ENCODE measurements around the gene INPP5D. TPM values are rescaled to one million over a fixed set of nuclear protein-coding genes. Genes with fewer than 3 reads are reported as not detected.

Gene INPP5D
- polyA plus RNA-seq, 1 of the 3 experiments (the other 2 are of a cell fraction) = 1.3 TPM

DNA sequence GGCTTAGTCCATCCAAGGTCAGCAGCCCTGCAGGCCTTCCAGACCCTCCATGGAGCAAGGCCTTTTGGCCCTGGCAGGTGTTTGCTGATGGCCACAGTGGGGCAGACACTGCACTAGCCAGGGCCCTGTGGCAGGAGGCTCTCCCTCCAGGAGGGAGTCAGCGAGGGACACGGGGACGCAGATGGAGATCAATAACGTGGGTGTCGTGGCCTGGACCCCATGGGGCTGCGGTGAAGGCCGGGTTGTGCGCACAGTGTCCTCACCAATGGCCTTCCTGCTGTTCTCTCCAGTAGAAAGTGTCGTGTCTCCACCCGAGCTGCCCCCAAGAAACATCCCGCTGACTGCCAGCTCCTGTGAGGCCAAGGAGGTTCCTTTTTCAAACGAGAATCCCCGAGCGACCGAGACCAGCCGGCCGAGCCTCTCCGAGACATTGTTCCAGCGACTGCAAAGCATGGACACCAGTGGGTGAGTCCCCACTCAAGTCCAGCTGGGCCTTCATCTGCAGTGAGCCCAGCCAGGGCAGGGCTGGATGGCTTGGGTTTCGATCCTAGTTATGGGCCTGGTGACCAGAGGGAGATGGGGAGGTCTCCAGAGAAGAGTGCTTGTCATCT lies 65.4 kb downstream of the INPP5D start:
- H3K27ac ChIP-seq (ENCODE audit: low read depth in 2 of 2, low read length in 1 of 2) = no peak overlapping the region
- 81% methylated on average over 19 of the region's 20 CpGs for WGBS (ENCODE audit: low lambda C conversion rate)
- H3K9me2 ChIP-seq = no peaks in the 10 kb centered on the region
- no peak overlapping the region for H3K4me2 ChIP-seq
- H4K20me1 ChIP-seq (ENCODE audit: insufficient read depth) = no peaks in the 10 kb centered on the region
- H3K4me3 ChIP-seq (ENCODE audit: low read depth in 2 of 2, low read length in 1 of 2) = no peak overlapping the region
- no peaks in the 10 kb centered on the region for H3K36me3 ChIP-seq (replicated peaks in 1 of 2; ENCODE audit: control insufficient read depth in 1 of 2, insufficient read depth in 2 of 2, low read length in 1 of 2)
- no peak overlapping the region for H3K9ac ChIP-seq
- no peak for TF ChIP-seq FOXM1 (IDR thresholded peaks at IDR 0.05; ENCODE audit: low read depth)
- no peak for TF ChIP-seq NFIC (IDR thresholded peaks at IDR 0.05; ENCODE audit: borderline replicate concordance)
- no peak for TF ChIP-seq YY1 (IDR thresholded peaks at IDR 0.05; ENCODE audit: low read depth)
- no peak for TF ChIP-seq CTCF (IDR thresholded peaks at IDR 0.05)
- no peak for TF ChIP-seq TCF12 (IDR thresholded peaks at IDR 0.05)
- no peak for TF ChIP-seq RCOR1 (IDR thresholded peaks at IDR 0.05; ENCODE audit: low read length)
- no peak for TF ChIP-seq FOXJ3 (CRISPR knock-in tag; IDR thresholded peaks at IDR 0.05)
- no peak for TF ChIP-seq USF1 (IDR thresholded peaks at IDR 0.05; ENCODE audit: borderline replicate concordance, low read depth)
- TF ChIP-seq GABPA (IDR thresholded peaks at IDR 0.05; ENCODE audit: low read depth) = no peak
- TF ChIP-seq EZH2phosphoT487 (IDR thresholded peaks at IDR 0.05; ENCODE audit: borderline replicate concordance, low read depth) = no peak
- TF ChIP-seq, protein P1, sequence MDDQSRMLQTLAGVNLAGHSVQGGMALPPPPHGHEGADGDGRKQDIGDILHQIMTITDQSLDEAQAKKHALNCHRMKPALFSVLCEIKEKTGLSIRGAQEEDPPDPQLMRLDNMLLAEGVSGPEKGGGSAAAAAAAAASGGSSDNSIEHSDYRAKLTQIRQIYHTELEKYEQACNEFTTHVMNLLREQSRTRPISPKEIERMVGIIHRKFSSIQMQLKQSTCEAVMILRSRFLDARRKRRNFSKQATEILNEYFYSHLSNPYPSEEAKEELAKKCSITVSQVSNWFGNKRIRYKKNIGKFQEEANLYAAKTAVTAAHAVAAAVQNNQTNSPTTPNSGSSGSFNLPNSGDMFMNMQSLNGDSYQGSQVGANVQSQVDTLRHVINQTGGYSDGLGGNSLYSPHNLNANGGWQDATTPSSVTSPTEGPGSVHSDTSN (IDR thresholded peaks at IDR 0.05) = no peak
- TF ChIP-seq POLR2AphosphoS5 (IDR thresholded peaks at IDR 0.05; ENCODE audit: low read depth, low read length) = no peak
- H3K79me2 ChIP-seq (ENCODE audit: insufficient read depth) = no peaks in the 10 kb centered on the region
- ChIA-PET CTCF (interaction anchor here (1.3 kb wide), 1 partner anchor 12 kb away, joined by 3 read pairs; no protein-coding TSS in a partner anchor), POLR2A (no interaction called here)
- no peak for DNase-seq
- no peaks in the 10 kb centered on the region for H3K9me3 ChIP-seq
- H3F3A ChIP-seq (replicated peaks; ENCODE audit: insufficient read depth) = no peaks in the 10 kb centered on the region
- no peak overlapping the region for H2AFZ ChIP-seq (ENCODE audit: low read depth)
- H3K4me1 ChIP-seq (ENCODE audit: control insufficient read depth in 1 of 2, insufficient read depth in 2 of 2, low read depth in 1 of 2, low read length in 1 of 2) = no peaks in the 10 kb centered on the region; a peak in 1 of 4 replicates
- H3K27me3 ChIP-seq (ENCODE audit: insufficient read depth) = peaks cover under 1% of the 10 kb centered on the region; the same call in 1 of the 2 replicates

DNA sequence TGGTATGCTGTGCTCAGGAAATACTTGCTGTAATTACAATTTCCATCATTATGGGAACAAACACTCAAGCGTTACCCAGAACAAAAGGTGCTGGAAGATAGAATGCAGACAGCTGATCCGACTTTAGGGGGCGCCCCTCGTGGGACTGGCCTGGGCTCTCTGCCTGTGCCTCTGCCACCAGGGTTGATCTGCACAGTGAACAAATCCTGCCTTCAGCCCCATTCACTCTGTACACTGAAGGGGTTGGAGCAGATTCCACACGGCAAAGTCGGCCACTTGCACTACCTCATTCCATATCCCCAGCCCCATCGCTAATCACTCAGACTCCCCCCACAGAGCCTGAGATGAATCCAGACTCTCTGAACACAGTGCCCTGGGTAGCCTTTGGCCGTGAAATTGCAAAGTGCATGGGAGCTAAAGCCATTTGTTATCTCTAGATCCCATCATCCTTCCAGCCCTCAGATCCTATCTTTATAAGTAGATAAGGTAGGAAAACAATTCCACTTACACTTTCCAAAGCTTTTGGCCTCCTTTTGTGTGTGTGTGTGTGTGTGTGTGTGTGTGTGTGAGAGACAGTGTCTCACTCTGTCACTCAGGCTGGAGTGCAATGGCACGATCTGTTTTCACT lies 69.3 kb downstream of the INPP5D start:
- H3K79me2 ChIP-seq (ENCODE audit: insufficient read depth) = no peaks in the 10 kb centered on the region
- WGBS (ENCODE audit: low lambda C conversion rate) = 51% methylated on average over 9 of the region's 9 CpGs
- ChIA-PET POLR2A (no interaction called here), CTCF (interaction anchor here (0.6 to 1.4 kb wide), 4 partner anchors 11 to 737 kb away, joined by 3 read pairs; no protein-coding TSS in a partner anchor)
- no peak overlapping the region for H3K27ac ChIP-seq (ENCODE audit: low read depth in 2 of 2, low read length in 1 of 2)
- no peaks in the 10 kb centered on the region; a peak in 1 of 4 replicates for H3K4me1 ChIP-seq (ENCODE audit: control insufficient read depth in 1 of 2, insufficient read depth in 2 of 2, low read depth in 1 of 2, low read length in 1 of 2)
- H3K27me3 ChIP-seq (ENCODE audit: insufficient read depth) = peaks cover 4% of the 10 kb centered on the region; the same call in 1 of the 2 replicates
- no peak overlapping the region for H2AFZ ChIP-seq (ENCODE audit: low read depth)
- H3K9me3 ChIP-seq = no peaks in the 10 kb centered on the region
- H4K20me1 ChIP-seq (ENCODE audit: insufficient read depth) = no peaks in the 10 kb centered on the region
- H3K9ac ChIP-seq = no peak overlapping the region
- H3K36me3 ChIP-seq (replicated peaks in 1 of 2; ENCODE audit: control insufficient read depth in 1 of 2, insufficient read depth in 2 of 2, low read length in 1 of 2) = no peaks in the 10 kb centered on the region
- H3F3A ChIP-seq (replicated peaks; ENCODE audit: insufficient read depth) = no peaks in the 10 kb centered on the region
- peak; percentile 58 for DNase-seq
- H3K4me2 ChIP-seq = no peak overlapping the region
- H3K9me2 ChIP-seq = no peaks in the 10 kb centered on the region
- no peak overlapping the region for H3K4me3 ChIP-seq (ENCODE audit: low read depth in 2 of 2, low read length in 1 of 2)
- TF ChIP-seq TAF1 (IDR thresholded peaks at IDR 0.05; ENCODE audit: borderline replicate concordance, low read depth, low read length) (no peak), ELF1 (IDR thresholded peaks at IDR 0.05) (no peak), GABPA (IDR thresholded peaks at IDR 0.05; ENCODE audit: low read depth) (no peak), MAX (IDR thresholded peaks at IDR 0.05; ENCODE audit: low read depth) (no peak), TCF12 (IDR thresholded peaks at IDR 0.05) (no peak), SIN3A (IDR thresholded peaks at IDR 0.05; ENCODE audit: borderline replicate concordance, low read depth, low read length) (no peak), CTCF (IDR thresholded peaks at IDR 0.05) (peak; percentile 35; the same call in 1 of the 2 replicates), GATA2 (CRISPR knock-in tag; IDR thresholded peaks at IDR 0.05) (0 out of 2 replicates have a peak, but pooled peaks have one; percentile 6)
- TF ChIP-seq, protein P2, sequence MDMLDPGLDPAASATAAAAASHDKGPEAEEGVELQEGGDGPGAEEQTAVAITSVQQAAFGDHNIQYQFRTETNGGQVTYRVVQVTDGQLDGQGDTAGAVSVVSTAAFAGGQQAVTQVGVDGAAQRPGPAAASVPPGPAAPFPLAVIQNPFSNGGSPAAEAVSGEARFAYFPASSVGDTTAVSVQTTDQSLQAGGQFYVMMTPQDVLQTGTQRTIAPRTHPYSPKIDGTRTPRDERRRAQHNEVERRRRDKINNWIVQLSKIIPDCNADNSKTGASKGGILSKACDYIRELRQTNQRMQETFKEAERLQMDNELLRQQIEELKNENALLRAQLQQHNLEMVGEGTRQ (IDR thresholded peaks at IDR 0.05; ENCODE audit: borderline replicate concordance, low read depth, low read length) = no peak
